Erythroblast (primary cell): ENCODE results near the gene ADAM17.
"Not testable (repeated sequence)": the region's sequence is repeated elsewhere in the genome, so short reads cannot be mapped to it uniquely, and the experiment has no call there.

Experiments
- DNase-seq, 2 experiments: peaks; one replicate each; lab custom pipeline; 2025; lab: John Stamatoyannopoulos, UW
- GATA1 ChIP-seq: IDR thresholded peaks from 2 replicates; pipeline ENCODE4 v1.6.1; 2011; ENCODE audit warnings: low read depth, mild to moderate bottlenecking, control low read depth, low read length, moderate library complexity
- POLR2A ChIP-seq: IDR thresholded peaks from 2 replicates; pipeline ENCODE4 v1.6.1; 2011; ENCODE audit warnings: mild to moderate bottlenecking, low read length

ADAM17 gene

GRCh38 chr2:9527995-9528787 lies 27.4 kb downstream of the ADAM17 start:
- no peak for DNase-seq

GRCh38 chr2:9525266-9525665 lies 30.4 kb downstream of the ADAM17 start:
- TF ChIP-seq GATA1 (no peak), POLR2A (no peak)
- DNase-seq, result no peak

More at GRCh38 chr2:9527995-9528787, 27.4 kb downstream of the ADAM17 start:
- TF ChIP-seq POLR2A, result no peak

DNA sequence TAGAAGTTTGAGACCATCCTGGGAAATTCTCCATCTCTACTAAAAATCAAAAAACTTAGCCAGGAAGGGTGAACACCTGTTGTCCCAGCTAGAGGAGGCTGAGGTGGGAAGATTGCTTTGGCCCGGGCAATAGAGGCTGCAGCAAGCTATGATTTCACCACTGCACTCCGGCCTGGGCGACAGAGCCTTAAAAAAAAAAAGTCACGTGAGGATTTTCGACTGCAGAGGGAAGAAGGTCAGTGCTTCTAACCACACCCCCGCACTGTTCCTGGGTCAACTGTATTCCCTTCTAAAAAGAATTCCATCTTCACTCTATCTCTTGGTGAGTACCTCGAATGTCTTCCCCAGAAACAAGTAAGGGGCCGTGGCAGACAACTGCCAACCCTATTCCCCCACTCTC lies 31.3 kb downstream of the ADAM17 start:
- DNase-seq, result no peak
- no peak for TF ChIP-seq POLR2A
- TF ChIP-seq GATA1, result no peak

GRCh38 chr2:9519250-9519649 lies 36.4 kb downstream of the ADAM17 start:
- no peak for TF ChIP-seq POLR2A
- DNase-seq, result no peak

DNA sequence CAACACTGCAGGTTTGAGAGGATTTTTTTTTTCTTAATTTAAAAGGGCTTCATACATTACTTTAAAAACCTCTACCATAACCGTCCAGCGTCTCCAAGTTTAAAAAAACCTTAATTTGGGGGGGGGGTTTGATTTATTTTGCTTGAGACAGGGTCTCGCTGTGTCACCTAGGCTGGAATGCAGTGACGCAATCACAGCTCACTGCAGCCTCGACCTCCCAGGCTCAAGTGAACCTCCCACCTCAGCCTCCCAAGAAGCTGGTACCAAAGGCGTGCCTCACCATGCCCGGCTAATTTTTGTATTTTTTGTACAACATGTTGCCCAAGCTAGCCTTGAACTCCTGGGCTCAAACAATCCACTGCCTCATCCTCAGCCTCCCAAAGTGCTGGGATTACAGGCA lies 36.9 kb downstream of the ADAM17 start:
- TF ChIP-seq POLR2A (no peak), GATA1 (no peak)
- DNase-seq, result no peak

- no peak for DNase-seq
- no peak for TF ChIP-seq POLR2A
- TF ChIP-seq GATA1, result no peak
These were observed 37.5 kb downstream of the ADAM17 start for GRCh38 chr2:9518163-9518562.

DNA sequence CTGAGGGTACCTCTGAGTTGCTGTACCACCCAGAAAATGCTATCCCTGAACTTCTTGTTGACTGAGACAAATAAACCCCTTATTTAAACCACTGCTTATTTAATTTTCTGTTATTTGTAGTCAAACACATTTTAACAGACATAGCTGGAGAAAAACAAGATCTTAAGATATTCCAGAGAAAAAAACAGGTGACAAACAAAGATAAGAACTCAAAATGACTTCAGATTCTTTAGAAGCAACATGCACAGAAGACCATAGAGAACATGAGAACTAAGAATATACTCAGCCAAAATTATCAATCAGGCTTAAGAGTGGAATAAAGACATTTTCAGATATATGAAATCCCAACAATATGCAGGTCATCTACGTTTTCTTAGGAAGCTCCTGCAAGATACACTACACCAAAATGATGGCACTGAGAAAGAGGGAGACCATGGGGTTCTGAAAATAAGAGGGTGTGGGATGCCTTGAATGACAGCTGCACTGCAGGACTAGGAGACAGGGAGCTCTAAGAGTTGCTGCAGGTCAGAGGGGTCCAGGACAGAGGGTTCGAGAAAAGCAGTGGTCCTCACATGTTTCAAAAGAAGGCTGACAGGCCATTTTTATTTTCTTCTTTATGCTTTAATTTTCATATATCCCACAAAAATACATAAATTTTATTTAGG lies 38.4 kb downstream of the ADAM17 start:
- DNase-seq, result peak in 1 of 2 experiments; percentile 38
- no peak for TF ChIP-seq POLR2A
- no peak for TF ChIP-seq GATA1

DNA sequence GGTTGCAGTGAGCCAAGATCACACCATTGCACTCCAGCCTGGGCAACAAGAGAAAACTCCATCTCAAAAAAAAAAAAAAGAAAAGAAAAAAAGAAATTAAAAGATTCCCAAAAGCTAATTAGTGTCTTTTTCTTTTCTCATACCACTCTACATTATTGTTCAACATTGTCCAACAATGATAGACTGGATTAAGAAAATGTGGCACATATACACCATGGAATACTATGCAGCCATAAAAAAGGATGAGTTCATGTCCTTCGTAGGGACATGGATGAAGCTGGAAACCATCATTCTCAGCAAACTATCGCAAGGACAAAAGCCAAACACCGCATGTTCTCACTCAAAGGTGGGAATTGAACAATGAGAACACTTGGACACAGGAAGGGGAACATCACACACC lies 41.7 kb downstream of the ADAM17 start:
- not testable (repeated sequence) for DNase-seq

GRCh38 chr2:9508931-9509330 lies 46.7 kb downstream of the ADAM17 start:
- no peak for TF ChIP-seq POLR2A
- TF ChIP-seq GATA1, result no peak

GRCh38 chr2:9498210-9498609 lies 57.4 kb downstream of the ADAM17 start:
- no peak for DNase-seq
- TF ChIP-seq GATA1 (no peak), POLR2A (no peak)

More at GRCh38 chr2:9508931-9509330, 46.7 kb downstream of the ADAM17 start:
- no peak for DNase-seq

- DNase-seq, result peak in 1 of 2 experiments; percentile 16
- TF ChIP-seq POLR2A (no peak), GATA1 (no peak)
These were observed 58.6 kb downstream of the ADAM17 start for GRCh38 chr2:9497017-9497416.

DNA sequence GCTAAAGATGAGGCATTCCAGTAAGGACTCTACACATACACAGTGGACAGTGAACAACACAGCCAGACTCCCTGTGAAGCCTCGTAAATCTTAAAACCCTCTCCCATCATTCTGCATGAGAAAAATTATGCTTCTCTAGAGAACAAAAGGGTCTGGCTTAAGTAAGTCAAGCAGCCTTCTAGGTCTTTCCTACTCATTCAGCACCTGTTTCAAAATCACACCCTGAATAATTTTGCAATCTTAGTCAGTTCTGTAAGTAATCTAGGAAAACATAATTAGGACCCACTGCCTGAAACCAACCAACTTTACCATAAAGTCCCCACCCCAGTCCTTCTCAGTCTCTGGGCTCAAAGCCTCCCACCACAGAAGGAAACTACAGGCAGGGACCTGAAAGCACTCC lies 61.5 kb downstream of the ADAM17 start:
- no peak for DNase-seq
- TF ChIP-seq POLR2A (no peak), GATA1 (no peak)

GRCh38 chr2:9493478-9493877 lies 62.2 kb downstream of the ADAM17 start:
- DNase-seq, result no peak
- TF ChIP-seq GATA1 (no peak), POLR2A (no peak)

DNA sequence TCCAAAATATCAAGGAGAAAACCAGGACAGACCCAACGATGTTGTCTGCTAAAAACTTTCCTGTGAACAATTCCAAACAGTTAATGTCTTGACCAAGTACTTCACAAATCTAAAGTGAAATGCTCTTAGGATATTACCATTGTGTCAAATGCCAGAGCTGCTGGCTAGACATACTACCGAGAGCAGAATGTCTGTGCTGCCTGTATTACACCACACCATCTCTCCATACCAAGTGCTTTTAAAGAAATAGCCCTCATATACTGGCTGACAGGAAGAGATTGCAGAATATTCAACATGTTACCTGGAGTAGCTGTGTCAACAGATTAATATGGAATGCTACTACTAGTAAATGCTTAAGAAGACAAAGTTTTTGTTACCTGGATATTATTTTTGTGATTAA lies 62.7 kb downstream of the ADAM17 start:
- TF ChIP-seq POLR2A (no peak), GATA1 (no peak)
- DNase-seq, result no peak

- TF ChIP-seq GATA1 (no peak), POLR2A (no peak)
These were observed 64.8 kb downstream of the ADAM17 start for GRCh38 chr2:9490789-9491188.

More at GRCh38 chr2:9490789-9491188, 64.8 kb downstream of the ADAM17 start:
- no peak for DNase-seq
